Activated T-cell treated with anti-CD3 and anti-CD28 coated beads for 24 hours (primary cell): ENCODE measurements around the gene CBX8.

Experiments used
- DNase-seq: peaks from one replicate; pipeline ENCODE4 v3.0.0-alpha.2; 2020; ENCODE audit warnings: low read depth

CBX8 gene

DNA sequence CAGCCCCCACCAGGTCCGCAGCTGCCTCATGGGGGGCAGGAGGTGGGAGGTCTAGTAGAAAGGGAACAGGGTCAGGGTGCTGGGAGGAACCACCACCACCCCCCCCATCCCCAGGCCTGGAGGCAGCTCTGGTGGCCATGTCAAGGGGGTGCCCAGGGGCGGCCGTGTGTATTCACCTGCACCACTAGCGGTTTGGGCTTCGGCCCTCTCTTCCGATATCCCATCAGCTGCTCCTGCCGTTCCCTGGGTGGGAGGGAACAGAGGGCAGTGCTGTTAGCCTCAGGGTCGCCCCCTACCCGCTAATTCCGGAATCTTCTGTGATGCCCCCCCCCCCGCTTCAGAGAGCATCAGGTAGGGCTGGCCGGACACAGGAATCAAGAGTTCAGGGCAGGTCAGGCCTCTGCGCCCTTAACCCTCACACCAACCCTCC, 38.6 kb upstream of the CBX8 start:
- no peak for DNase-seq

DNA sequence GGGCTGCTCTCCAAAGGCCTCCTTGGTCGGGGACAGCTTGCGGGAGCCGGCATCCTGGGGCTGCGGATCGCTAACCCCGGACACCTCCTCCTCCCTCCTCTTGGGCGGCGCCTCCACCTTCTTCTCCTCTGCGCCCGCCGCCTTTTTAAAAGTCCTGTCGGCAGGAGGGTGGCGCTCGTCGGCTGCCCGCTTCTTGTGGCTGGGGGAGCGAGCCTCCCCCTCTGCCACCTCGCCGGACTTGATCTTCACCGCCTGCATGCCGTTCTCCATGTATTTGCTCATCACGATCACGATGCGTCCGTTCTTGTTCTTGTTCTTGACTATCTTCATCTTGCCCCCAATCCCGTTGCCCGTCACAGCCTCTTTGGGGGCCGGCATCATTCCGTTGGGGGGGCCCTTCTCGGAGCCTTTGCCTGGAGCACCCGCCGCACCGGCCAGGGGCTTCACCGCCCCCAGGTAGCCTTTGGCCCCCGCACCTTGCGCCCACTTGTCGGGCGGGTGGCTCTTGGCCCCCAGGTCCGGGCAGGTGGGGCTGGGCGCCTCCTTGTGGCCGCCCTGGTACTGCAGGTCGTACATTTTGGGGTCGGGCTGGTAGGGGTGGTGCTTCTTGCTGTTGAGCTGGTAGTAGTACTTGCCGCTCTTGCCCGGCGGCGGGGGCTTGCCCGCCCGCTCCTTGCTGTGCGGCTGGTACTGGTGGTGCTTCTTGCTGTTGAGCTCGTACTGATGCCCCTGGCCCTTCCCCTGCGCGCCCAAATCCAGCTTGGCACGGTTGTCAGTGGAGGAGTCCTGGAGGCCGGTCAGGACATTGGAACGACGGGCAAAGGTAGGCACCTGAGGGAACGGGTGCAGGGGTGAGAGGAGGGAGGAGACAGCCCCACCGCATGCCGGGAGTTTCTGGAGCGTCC, 37.9 kb upstream of the CBX8 start:
- DNase-seq: no peak

DNA sequence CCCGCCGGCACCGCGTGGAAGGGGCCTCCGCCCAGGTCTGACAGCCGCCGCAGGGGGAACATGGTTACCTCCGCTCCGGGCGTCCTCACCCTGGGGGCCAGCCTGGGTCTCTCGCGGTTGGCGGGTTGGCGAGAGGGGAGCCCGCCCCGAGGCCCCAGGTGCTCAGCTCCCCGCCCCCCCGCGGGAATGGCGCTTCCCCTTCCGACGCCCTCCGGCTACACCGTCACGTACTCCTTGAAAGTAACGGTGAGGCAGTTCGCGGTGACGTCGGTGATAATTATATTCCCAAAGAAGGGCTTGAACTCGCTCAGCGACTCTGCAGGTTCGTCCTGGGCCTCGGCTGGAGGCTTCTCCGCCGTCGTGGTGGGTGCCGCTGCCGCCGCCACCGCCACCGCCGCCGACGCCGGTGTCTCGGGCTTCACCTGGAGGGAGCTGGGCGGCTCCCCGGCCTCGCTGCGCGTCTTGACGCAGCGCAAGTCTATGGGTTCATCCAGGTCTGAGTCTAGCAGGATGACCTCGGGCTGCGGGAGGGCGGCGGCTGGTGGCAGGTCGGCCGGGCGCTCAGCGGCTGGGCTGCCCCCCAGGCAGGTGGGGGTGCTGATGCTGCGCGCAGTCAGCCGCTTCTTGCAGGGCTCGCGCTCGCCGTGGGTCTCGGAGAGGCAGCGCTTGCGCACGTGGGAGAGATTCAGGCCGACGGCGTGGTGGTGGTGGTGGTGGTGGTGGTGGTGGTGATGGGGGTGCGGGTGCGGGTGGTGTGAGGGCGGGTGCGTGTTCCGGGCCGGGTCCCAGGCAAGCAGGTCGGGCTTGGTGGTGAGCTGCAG, 37.1 kb upstream of the CBX8 start:
- DNase-seq: no peak

DNA sequence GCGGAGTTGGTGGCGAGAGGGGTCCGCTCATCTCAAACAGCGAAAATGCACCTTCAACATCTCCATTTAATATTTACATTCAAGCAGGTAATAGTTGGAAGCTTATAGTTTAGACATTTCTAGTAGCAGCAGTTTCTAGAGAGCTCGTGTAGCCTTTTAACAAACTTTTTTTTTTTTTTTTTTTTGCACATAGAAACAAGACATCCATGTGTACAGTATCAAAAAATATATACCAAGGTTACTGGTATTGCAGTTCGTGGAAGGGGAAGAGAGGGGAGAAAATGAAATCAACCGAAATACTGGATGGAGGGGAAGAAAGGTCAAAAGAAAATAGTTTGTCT, 36.2 kb upstream of the CBX8 start:
- DNase-seq: no peak

DNA sequence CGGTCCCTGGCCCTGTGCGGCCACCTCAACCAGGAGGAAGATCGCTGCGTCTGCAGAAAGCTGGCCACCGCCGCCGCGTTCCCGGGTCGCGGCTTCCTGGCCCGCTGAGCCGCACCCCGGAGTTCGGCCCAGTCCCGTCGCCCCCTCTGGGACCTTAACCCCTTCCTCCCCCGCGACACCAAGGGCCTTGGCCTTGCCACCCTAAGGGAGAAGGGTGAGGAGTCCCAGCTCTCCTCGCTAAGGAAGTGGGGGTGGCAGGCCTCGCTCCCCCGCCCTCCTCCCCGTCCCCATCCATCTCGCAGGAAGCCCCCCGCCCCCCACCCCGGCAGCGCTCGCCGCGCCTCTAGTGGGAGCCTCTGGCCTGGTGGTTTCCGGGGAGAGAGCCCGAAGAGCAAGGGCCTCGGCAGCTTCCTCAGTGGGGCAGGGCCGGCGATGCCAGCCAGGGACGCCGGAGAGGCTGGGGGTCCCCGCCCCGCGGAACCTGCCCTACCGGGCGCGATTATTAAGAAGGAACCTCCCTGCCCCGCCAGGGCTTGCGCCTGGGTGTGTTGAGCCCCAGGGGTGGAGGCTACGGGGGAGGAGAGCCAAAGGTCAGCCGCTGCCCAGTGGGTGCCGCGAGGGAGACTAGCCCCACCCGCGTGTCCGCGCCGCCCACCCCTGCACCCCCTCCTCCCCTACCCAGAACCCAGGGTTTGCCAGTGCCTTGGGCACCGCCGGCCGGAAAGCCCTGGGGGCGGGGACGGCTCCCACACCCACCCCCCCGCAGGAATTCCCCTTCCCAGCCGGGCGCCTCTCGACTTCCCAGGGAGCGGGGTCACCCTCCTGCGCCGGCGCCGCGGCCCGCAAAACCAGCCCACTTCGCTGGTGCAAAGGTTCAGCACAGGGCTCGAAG, 35.6 kb upstream of the CBX8 start:
- DNase-seq: no peak

DNA sequence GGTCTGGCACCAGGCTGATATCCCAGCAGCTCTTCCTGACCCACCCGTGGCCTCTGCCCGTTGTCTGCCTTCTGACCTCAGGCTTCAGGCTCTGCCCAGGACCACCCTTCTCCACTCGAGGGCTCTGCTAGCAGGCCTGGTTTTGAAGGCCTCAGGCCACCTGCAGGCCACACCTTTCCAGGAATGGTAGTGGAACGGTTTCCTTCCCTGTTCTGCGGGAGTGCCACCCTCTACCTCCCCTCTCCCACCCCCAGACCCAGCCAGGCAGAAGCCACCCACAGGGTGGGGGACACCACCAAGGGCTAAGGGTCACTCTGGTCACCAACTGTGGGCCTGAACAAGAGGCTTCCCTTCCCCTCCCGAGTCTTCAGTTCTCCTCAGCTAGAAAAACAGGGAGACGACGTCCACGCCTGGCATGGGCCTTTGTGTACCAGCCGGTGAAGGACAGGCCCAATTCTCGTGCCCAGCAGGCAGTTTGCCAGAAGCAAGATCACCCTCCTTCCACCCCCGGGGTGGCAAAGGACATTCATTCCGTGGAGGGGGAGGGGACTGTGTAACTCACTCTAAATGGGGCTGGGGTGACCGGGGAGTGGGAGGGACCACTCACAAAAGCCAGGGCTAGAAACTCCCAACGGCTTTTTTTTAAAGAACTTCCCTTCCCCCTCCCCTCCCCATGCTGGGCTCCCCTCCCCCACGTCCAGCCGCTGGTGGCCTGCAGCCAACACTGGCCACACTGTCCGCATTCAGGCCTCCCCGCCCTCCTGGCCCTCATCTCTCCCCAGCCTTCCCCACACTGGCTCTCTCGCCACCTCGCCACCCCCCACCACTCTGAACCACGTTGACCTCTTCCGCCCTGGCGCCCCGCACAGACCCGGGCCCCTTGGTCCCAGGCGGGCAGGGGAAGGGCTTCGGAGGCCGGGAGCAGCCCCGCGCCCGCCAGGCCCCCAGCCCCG, 34.7 kb upstream of the CBX8 start:
- no peak for DNase-seq

DNA sequence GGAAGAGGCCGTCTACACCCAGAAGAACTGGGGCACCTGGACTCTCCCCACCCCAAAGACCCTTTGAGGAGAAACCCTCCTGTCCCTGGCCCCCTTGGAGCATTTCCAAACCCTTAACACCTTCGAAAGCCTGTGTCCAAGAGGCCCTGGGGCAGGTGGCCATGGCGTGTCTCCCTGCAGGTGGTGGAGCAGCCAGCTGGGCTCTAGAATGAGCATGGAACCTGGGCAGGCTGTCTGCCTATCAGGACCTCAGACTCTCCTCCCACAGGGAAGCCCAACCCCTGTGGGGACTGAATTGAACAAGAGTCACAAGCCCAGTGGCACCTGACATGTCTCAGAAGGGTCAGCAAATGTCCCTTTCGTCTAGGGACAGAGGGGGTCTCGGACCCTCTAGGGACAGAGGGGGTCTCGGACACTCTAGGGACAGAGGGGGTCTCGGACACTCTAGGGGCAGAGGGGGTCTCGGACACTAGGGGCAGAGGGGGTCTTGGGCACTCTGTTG, 33.9 kb upstream of the CBX8 start:
- DNase-seq: no peak

DNA sequence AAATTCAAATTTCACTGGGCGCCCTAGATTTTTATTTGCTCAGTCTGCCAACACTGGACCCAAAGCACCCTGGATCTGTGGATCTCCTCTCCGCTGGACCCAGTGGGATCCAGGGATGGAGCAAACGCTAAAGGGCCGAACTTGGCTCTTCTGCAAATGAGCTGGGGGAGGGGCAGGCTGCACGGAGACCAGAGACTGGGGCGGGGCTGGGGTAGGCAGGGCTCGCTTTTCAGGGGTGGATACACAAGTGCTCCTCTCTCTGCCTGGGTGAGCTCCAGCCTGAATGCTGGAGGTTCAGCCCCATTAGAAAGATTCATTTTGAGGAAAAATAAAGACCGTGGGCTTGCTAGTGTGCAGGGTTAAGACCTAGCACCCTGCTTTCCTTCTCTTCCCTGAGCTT, 33.4 kb upstream of the CBX8 start:
- DNase-seq: no peak

DNA sequence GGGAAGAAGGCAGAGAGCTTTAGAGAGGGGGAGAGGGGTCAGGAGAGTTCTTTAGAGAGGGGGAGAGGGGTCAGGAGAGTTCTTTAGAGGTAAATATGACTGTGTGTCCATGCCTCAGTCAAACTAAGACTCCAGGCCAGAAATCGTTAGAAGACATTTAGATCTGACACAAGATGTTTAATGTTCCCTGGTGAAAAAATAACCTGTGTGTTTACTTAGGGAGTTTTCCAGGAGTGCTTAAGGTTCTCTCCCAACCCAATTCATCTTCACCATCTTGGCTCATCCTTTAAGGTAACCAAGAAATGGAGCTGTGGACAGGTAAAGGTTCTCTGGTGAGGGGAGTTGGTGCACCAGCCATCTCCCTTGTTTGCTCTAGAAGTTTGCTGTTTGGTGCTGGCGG, 32.6 kb upstream of the CBX8 start:
- no peak for DNase-seq

DNA sequence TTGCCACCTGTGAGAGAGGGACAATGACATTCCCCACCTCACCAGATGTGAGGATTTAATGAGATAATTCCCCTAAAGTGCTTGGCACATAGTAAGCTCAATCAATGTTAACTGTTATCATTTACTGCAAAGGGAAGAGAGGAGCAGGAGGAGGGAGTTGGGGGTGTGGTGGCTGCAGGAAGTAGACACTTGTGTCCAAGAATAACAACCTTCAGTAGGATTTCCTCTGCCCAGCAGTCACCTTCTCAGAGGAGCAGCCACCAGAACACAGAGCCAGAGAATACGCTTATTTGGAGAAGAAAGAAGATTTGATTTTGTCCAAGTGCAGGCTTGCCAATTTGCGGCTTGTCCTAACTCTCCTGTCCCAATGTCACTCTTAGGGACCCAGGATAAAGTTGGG, 32.1 kb upstream of the CBX8 start:
- no peak for DNase-seq

DNA sequence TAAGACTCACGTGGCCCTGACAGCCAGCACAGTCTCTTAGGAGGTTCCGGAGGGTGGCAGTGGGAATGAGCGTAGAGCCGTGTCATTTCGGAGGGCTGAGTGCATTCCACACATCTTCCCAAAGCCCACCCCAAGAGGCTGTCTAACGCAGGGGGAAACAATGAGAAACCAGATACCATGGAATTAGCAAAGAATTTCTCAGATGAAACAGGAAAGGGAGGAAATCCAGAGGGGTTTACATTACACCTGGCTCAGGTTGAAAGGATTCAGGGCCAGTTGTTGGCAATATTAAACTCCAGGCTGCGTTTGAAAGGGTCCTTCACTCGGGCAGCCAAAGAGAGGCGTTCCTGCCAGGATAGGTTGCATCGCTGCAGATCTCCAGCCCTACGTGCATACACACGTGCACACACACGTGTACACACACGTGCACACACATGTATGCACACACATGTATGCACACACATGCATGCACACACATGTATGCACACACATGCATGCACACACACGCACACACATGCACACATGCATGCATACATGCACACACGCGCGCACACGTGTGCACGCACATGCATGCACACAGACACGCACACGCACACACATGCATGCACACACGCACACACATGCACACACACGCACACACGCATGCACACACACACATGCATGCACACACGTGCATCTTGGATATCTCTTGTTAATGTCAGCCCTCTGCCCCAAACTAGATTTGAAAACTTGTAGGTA, 30.1 kb upstream of the CBX8 start:
- DNase-seq: no peak

DNA sequence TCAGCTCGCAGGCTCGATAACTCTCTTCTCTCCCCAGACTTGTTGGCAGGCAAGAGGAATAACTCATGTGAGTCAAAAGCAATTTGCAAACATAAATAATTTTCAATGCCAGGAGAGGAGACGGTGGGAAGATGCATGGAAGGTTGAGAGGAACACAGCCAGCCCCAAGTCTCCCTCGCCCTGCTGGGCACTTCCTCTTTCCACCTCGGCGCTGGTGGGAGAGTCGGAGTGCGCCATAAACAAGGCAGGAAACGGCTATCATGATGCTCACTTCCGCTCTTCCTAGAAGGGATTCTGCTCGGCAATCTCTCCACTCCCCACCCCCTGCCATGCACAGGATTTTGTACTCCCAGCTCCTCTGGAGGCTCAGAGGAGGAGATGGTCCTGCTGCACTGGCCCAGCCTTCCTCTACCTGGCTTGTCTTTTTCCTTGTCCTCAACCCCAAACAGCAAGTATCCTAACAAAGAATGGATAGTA, 29.4 kb upstream of the CBX8 start:
- no peak for DNase-seq

DNA sequence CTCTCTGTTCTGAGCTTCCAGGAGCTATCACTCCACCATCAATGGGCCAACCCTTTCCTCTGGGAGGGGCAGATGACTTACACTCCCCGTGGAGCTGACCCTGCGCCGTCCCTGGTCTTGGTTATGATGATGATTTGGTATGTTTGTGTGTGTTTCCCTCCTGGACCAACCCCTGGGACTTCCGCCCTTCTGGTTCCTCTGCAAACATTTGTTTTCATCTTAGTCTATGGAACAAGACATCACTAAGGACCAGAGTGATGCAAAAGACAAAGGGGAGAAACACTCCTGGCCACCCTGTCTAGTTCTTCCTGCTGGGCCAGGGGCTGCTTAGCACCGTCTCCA, 28.7 kb upstream of the CBX8 start:
- DNase-seq: no peak

DNA sequence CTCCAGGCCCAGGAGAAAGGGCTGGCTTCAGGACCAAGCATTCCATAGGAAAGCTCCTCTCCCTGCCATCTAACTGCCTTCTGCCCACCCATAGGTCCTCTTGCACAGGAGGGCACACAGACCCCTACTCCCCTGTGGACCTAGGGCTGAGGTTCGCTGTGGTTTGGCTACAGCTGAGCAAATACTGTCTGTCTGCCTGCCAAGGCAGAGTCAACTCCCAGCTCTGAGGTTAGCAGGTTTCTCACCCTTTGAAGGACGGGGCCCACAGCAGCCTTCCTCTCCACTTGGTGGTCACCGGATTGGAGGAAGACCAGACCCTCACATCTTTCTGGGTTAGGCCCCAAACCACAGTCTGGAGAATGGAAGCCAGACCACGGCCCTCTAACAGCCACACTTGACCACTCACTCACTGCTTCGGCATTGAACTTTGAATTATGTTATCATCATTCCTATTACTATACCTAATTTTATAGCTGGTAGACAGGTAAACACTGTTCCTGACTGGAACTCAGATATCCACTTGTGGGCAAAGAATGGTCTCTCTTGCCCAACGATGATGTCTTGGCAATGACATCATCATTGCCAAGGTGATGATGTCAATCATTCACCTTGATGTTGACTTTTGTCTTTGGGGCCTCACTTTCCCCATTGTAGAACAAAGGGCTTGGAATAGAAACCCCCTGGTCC, 28.2 kb upstream of the CBX8 start:
- no peak for DNase-seq

DNA sequence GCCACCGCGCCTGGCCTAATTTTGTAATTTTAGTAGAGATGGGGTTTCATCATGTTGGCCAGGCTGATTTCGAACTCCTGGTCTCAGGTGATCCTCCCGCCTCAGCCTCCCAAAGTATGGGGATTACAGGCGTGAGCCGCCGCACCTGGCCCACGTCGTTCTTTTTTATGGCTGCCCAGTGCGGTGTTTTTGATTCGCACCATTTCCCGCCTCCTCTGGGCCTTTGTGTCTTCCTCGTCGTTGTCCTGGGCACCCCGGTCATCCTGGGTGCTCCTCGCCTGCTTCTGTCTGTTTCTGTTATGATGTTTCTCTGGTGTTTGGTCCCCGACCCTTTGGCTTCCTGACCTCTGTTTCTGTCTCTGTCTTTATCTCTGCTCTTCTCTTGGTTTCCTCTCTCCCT, 27.4 kb upstream of the CBX8 start:
- no peak for DNase-seq

DNA sequence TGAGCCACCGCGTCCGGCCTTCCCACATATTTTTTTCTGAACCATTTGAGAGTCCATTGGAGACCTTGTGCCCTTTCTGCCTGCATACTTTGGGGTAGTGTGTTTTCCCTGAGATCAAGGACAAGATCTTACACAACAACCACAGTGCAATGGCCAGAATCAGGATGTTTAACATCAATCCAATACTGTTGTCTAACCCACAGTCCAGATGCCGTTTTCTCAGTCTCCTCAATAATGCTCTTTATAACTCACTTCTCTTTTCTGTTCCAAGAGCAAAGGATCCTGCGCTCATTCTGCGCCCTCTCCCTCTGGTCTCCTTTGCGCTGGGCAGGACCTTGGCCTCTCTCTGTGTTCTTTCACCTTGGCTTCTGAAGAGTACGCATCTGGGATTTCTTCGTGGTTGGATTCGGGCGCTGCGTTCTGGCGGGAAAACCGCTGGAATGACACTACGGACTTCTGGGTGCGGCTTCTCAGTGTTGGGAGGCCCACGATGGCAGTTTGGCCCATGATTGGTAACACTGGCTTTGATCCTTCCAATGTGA, 25.8 kb upstream of the CBX8 start:
- no peak for DNase-seq

DNA sequence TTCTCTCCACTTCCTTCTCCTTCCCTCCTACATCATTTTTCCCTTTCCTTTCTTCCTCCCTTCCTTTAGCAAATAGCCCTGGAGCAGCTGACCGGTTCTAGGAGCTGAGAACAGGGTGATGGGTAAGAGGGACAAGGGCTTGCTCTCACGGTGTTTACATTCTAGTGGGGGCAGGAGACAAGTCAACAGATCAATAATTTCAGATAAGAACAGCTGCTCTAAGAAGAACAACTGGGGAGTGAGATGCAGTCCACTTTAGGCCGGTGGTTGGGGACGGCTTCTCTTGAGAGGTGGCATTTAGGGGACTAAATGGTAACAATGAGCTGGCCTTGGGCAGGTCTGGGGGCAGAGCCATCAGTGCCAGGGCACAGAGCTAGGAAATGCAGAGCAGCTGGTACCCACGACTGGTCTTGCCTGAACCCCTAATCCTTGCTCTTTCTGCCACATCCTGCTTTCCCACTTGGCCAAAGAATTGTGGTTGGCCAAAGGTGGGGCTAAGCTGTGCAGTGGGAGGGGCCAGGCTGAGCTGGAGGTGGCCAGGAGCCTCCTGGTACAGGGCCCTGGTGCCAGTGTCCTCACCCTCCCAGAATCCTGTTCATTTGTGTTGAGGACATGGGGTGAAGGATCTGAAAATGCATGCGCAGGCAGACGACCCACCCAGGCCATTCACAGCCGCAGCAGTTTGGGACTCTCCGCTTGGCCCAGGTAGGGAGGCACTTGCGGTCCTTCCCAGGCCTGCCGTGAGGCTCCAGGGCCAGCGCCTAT, 24.6 kb upstream of the CBX8 start:
- DNase-seq: no peak

DNA sequence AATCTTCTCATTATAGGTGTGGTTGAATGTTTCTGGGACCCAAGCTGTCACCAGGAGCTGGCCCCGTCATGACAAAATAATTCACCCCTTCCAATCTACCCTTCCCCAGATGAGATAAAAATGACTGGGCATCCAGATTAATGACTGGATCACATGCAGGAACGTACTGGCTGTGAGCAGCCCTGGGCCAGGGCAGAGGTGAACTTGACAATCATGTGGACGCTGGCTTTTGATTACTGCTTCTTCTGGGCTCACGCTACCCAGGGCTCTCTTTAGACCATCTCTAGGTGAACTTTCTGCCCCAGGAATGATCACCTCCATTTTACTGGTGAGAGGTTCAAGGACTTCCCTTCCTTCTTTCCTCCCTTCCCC, 24.1 kb upstream of the CBX8 start:
- no peak for DNase-seq
